ENCODE measurements around the gene ATP2B2.

Gene ATP2B2

GRCh38 chr3:10447110-10447509 lies 58.3 kb downstream of the ATP2B2 start:
- DNase-seq: no peak

- no peak for DNase-seq
Measured at GRCh38 chr3:10445561-10446175, 59.7 kb downstream of the ATP2B2 start.

DNA sequence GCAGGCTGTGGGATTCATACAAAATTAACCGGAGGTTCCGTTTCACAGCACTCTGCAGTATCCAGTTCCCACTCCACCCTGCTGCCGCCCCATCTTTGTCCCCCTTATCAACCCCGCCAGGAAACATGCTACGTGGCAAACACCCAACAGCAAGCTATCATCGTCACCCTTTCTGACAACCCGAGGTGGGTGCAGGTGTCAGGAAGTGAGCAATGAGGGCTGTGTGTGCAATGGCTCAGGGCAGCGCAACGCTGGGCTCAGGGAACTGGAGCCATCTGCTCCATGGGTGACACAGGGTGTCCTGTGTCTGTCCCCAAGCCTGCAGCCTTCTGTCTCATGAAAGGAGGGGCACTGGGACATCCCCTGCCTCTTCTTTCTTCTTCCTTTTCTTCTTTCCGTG lies 60.9 kb downstream of the ATP2B2 start:
- no peak for DNase-seq

GRCh38 chr3:10444110-10444429 lies 61.3 kb downstream of the ATP2B2 start:
- no peak for DNase-seq

DNA sequence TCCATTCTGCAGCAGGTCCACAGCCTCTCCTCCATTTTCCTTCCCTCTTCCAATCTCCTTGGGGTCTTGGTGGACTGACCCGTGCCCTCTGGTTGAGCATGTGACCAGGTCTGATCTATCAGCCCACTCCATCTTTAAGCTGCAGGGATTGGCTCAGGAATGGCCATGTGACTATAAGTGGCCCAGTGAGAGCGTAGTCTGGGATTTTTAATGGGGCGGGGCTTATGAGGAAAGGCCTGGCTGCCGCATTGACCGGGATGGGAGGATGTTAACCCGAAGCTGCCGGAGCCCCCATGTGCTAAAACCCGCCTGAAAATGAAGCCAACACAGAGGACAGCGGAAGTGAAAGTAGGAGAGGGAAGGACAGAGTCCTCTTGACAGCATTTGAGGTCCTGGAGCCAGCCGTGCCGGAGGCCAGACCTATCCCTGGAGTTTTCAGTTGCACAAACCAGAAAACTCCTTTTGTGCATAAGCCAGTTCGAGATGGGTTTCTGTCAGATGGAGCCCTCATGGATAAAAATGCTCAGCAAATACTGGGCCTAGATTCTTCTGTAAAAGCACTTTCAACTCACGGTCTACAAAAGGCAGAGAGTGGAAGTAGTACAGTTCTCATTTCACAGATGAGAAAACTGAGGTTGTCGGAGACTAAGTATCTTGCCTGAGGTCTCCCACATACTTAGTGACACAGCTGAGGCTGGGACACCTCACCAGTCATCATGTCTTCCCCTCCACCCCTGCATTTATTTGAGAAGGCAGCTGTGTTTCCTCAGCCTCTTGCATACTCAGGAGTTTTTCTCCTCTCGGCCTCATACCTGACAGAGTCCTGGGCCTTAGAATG lies 61.9 kb downstream of the ATP2B2 start:
- no peak for DNase-seq

DNA sequence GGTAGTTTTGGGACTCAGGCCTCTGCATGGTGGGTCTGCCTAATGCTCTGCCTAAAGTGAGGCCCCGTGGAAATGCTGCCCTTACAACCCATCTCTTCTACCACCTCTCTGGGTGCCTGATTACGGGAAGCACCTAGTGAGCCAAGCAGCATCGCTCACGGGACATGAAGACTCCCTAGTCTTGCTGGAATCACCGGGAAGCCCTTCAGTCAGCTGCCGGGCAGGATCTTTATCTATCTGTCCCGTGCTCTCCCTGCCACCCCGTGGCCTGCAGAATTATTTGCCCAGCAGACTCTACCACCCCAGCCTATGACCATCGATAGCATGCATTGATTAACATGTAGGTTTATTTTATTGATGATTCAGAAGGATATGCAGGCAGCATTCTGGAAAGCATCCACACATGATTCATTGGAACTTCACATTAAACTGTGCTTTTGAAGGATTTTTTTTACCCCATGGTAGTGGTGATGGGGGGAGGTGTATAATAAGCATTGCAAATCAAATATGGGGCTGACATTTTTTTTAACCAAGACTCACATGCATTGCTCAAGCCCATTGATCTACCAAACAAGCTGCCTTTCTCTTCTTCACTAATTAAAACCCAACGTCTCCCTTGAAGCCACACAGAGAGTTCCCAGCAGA lies 63.1 kb downstream of the ATP2B2 start:
- DNase-seq: no peak

- DNase-seq: no peak
Measured at GRCh38 chr3:10440684-10441083, 64.7 kb downstream of the ATP2B2 start.

GRCh38 chr3:10438902-10439610 lies 66.3 kb downstream of the ATP2B2 start:
- no peak for DNase-seq

DNA sequence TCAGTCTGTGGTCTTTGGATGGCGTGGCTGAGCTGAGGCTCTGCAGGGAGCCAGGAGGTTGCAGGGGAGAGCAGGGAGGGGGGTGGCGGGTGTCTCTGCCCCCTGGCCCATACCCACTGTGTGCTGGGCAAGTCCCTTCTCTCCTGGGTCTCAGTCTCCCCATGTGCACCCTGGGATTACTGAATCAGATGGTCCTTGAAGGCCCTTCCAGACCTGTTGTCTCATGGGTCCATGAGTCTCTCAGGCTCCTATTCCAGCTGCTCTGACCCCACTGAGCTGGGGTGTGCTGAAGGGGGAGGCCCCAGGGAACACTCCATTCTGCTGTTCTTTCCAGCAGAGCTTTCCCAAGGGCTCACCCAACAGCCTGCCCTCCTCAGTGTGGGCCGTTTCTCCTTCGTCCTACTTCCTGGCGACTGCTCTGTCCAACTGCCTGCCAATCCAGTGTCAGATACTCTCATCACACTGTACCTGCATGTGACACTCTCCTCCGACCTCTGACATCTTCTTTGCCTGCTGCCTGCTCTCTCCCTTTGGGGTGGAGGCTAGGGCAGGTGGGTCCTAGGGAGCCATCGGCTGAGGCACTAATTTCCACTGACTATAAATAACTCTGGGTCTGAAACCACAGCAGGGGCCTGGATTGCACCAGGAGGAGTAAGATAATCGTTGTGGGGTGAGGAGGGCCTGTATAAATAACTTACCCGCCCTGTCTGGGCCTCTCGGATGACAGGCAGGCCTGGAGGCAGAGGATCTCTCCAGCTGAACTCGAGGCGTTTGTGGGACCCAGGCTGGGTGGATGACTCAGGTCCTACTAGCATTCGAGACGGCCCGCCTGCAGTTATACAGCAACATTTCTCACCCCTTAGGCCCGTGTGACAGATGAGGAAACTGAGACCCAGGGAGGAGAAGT lies 67.1 kb downstream of the ATP2B2 start:
- no peak for DNase-seq

- no peak for DNase-seq
Measured at GRCh38 chr3:10437272-10437994, 68.0 kb downstream of the ATP2B2 start.

- no peak for DNase-seq
Measured at GRCh38 chr3:10435850-10436249, 69.5 kb downstream of the ATP2B2 start.

- no peak for DNase-seq
Measured at GRCh38 chr3:10434938-10435336, 70.4 kb downstream of the ATP2B2 start.

GRCh38 chr3:10434144-10434937 lies 71.0 kb downstream of the ATP2B2 start:
- DNase-seq: no peak

DNA sequence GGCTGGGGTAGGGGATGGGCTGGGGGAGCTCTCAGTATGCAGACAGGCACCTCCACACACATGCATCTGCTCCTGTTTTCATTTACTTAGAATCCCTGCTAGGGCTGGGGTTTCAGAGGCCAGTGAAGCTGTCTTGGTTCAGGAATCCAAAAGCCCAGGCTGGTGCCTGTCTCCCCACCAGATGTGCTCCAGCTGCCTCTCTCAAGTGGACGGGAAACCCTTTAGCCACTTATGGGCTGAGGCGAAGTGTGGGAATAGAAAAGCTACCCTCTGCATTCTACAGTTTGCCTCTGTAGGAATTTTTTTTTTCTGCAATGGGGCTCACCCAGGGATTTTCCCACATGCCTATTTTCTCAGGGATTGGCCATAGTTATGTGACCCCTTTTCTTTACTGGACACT lies 72.5 kb downstream of the ATP2B2 start:
- DNase-seq: no peak

GRCh38 chr3:10432156-10432845 lies 73.1 kb downstream of the ATP2B2 start:
- no peak for DNase-seq

DNA sequence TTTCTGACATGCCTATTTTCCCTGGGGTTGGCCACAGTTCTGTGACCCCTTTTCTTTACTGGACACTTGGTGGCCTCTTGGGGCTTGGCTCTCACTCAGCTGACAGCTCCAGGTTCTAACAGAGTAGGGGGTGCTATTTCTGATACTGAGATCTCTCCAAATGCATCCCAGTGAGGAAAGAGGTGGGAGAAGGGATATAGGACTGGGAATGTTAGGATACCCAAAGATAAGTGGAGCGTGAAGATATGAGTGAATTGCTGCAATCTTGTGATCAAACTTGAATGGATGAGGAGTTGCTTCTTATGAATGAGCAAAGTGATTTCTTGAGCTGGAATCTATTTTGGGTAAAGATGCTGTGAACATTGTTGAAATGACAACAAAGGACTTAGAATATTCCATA lies 74.6 kb downstream of the ATP2B2 start:
- no peak for DNase-seq

DNA sequence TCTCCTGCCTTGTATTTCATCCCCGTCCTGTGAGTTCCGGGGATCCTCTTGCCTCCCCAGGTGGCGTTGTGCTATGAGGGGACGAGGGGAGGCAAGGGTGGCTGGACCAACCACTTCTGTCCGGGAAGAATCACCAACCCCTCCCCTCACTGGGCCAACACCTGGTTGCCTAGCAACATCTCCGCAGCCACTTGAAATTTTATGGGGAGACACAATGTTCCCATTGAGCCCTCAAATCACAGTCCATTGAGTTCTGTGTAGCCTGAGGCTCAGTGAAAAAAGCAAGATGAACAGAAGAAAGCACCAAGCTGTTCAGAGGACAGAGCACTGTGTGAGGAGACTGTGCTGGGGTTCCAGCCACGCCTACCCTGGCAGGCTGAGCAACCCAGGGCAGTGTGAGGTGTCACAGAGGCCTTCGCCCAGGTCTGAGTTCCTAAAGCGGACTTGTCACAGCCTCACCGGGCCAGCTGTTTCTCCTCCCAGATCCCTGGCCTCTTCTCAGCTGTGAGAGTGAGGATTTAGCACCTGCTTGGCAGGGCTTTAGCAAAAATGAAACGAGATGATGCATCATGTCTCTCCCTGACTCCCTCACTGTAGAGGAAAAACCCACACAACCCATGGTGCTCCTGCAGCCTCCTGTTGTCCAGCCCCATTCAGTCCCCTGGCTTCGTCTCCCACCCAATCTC lies 76.8 kb downstream of the ATP2B2 start:
- DNase-seq: no peak

DNA sequence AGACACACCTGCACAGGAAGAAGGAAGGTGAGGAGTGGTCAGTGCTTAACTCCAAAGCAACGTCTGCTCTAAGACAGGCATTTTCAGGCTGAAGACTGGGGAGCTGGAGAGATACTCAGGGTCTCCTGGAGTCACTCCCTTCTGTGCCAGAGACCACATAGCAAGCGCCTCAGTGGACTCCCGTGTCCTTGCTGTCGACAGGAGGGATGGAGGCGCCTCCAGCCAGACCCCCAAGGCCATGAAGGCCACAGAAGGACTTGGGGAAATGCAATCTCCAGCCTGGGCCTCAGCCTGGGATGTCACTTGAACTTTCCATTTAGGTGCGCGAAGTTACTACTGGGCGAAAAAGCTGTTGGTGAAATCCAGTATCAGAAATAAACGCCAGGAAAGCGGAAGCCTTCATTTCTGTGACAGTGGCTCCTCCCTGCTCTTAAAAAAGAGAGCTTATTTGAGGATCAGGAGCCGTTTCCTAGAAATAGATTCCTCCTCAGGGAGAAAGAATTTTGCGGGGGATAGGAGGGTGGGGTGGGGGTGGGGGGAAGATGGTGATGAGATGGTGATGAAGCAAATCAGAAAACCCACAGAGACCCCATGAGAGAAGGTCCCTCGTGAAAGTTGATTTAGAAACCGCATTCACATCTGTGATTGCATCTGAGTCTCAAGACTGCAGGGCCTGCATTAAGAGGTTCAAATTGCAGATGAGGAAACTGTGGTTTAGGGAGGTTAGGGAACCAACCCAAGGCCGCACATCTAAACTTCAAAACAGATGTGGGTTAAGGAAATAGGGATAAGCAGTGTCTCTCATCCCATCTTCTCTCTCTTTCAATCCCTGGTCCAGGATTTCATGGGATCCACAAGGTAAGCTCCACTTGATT lies 78.8 kb downstream of the ATP2B2 start:
- DNase-seq: no peak
